Parathyroid adenoma (tissue), 2 donors: Measurements from ENCODE around the gene CEP135.
A peak's percentile ranks its signal among the peaks of the same experiment; 100 is the strongest.

Source experiments
- H2AFZ ChIP-seq: fragments of 300-600 bp; sonication (generic); one replicate; pipeline ENCODE4 v1.7.0; 2017; ENCODE audit warnings: antibody characterized with exemption, mild to moderate bottlenecking
- H3K27ac ChIP-seq: fragments of 300-600 bp; sonication (generic); one replicate; pipeline ENCODE4 v1.7.0; 2017
- H3K27me3 ChIP-seq: fragments of 300-600 bp; sonication (generic); one replicate; pipeline ENCODE4 v1.7.0; 2017; ENCODE audit warnings: low read length; ENCODE audit not compliant: control insufficient read depth, insufficient read depth
- H3K36me3 ChIP-seq: fragments of 300-600 bp; sonication (generic); one replicate; pipeline ENCODE4 v1.7.0; 2017; ENCODE audit warnings: low read length; ENCODE audit not compliant: control insufficient read depth, insufficient read depth
- H3K4me1 ChIP-seq: fragments of 300-600 bp; sonication (generic); one replicate; pipeline ENCODE4 v1.7.0; 2017; ENCODE audit warnings: control low read depth
- H3K4me2 ChIP-seq: fragments of 300-600 bp; sonication (generic); one replicate; pipeline ENCODE4 v1.7.0; 2017; ENCODE audit warnings: low read length
- H3K4me3 ChIP-seq: fragments of 300-600 bp; sonication (generic); one replicate; pipeline ENCODE4 v1.7.0; 2017; ENCODE audit warnings: low read depth, low read length
- H3K79me2 ChIP-seq: fragments of 300-600 bp; sonication (generic); one replicate; pipeline ENCODE4 v1.7.0; 2017; ENCODE audit warnings: control low read depth
- H3K9ac ChIP-seq: fragments of 300-600 bp; sonication (generic); one replicate; pipeline ENCODE4 v1.7.0; 2017; ENCODE audit warnings: mild to moderate bottlenecking
- H3K9me3 ChIP-seq: fragments of 300-600 bp; sonication (generic); one replicate; pipeline ENCODE4 v1.7.0; 2017; ENCODE audit warnings: low read length; ENCODE audit not compliant: control insufficient read depth
- CTCF ChIP-seq: fragments of 300-600 bp; sonication (generic); IDR thresholded peaks from one replicate; pipeline ENCODE4 v1.7.0; 2017; ENCODE audit warnings: antibody characterized with exemption, mild to moderate bottlenecking
- donor health status: primary hyperparathyroidism.

CEP135 gene

GRCh38 chr4:55938481-55938880, 10.3 kb upstream of the CEP135 start:
- Histone ChIP-seq H3K27me3 (no peaks in the 10 kb centered on the region), H3K9me3 (no peaks in the 10 kb centered on the region), H3K36me3 (no peaks in the 10 kb centered on the region), H3K4me1 (no peaks in the 10 kb centered on the region), H3K27ac (no peak overlapping the region), H3K79me2 (no peaks in the 10 kb centered on the region), H3K4me3 (no peak overlapping the region), H3K4me2 (no peak overlapping the region), H3K9ac (no peak overlapping the region), H2AFZ (no peak overlapping the region)
- TF ChIP-seq CTCF = no peak

GRCh38 chr4:55939421-55939820, 9.3 kb upstream of the CEP135 start:
- no peak for TF ChIP-seq CTCF
- Histone ChIP-seq H2AFZ (no peak overlapping the region), H3K36me3 (no peaks in the 10 kb centered on the region), H3K27me3 (no peaks in the 10 kb centered on the region), H3K9ac (no peak overlapping the region), H3K79me2 (no peaks in the 10 kb centered on the region), H3K4me1 (no peaks in the 10 kb centered on the region), H3K27ac (no peak overlapping the region), H3K4me2 (no peak overlapping the region), H3K4me3 (no peak overlapping the region), H3K9me3 (no peaks in the 10 kb centered on the region)

GRCh38 chr4:55941881-55942396, 6.8 kb upstream of the CEP135 start:
- H3K9ac ChIP-seq = no peak overlapping the region

GRCh38 chr4:55947254-55947882, 1.4 kb upstream of the CEP135 start:
- Histone ChIP-seq H3K79me2 (peaks cover under 1% of the 10 kb centered on the region), H3K36me3 (no peaks in the 10 kb centered on the region), H2AFZ (peak overlapping the region; percentile 66), H3K9ac (no peak overlapping the region), H3K4me3 (no peak overlapping the region), H3K9me3 (no peaks in the 10 kb centered on the region), H3K27ac (peak overlapping the region; percentile 85), H3K4me1 (no peaks in the 10 kb centered on the region), H3K27me3 (no peaks in the 10 kb centered on the region), H3K4me2 (no peak overlapping the region)
- TF ChIP-seq CTCF = no peak

More at GRCh38 chr4:55941881-55942396, 6.8 kb upstream of the CEP135 start:
- Histone ChIP-seq H2AFZ (no peak overlapping the region), H3K27me3 (no peaks in the 10 kb centered on the region), H3K4me1 (no peaks in the 10 kb centered on the region), H3K79me2 (no peaks in the 10 kb centered on the region), H3K9me3 (no peaks in the 10 kb centered on the region), H3K36me3 (no peaks in the 10 kb centered on the region), H3K27ac (no peak overlapping the region), H3K4me3 (no peak overlapping the region), H3K4me2 (no peak overlapping the region)
- no peak for TF ChIP-seq CTCF
